Neural cell (in vitro differentiated cells): ENCODE measurements around the gene SYNC.

Experiments
- CTCF ChIP-seq: fragments of 450-650 bp; IDR thresholded peaks from 2 replicates; pipeline ENCODE4 v1.5.1; 2014; ENCODE audit warnings: antibody characterized with exemption, mild to moderate bottlenecking, moderate library complexity; ENCODE audit not compliant: poor library complexity, severe bottlenecking
- EP300 ChIP-seq: fragments of 450-650 bp; conservative IDR thresholded peaks from 2 replicates; pipeline ENCODE4 v1.6.1; 2014; ENCODE audit warnings: antibody characterized with exemption, mild to moderate bottlenecking, moderate library complexity; ENCODE audit not compliant: poor library complexity, severe bottlenecking
- EZH2 ChIP-seq: fragments of 200-600, 300-800 bp; shearing (Covaris generic), sonication (generic); IDR thresholded peaks from 2 replicates; pipeline ENCODE4 v1.6.1; 2014; ENCODE audit warnings: antibody characterized with exemption, low read length, borderline replicate concordance, mild to moderate bottlenecking; ENCODE audit not compliant: insufficient read depth, poor library complexity, severe bottlenecking
- MXI1 ChIP-seq: fragments of 450-650 bp; conservative IDR thresholded peaks from 2 replicates; pipeline ENCODE4 v1.6.1; 2014; ENCODE audit warnings: antibody characterized with exemption, mild to moderate bottlenecking; ENCODE audit not compliant: poor library complexity, severe bottlenecking
- POLR2AphosphoS5 ChIP-seq: IDR thresholded peaks from 2 replicates; pipeline ENCODE4 v1.6.1; 2012
- RAD21 ChIP-seq: fragments of 450-650 bp; conservative IDR thresholded peaks from 2 replicates; pipeline ENCODE4 v1.6.1; 2014; ENCODE audit warnings: antibody characterized with exemption, mild to moderate bottlenecking, moderate library complexity
- REST ChIP-seq: IDR thresholded peaks from 2 replicates; pipeline ENCODE4 v1.6.1; 2012; ENCODE audit warnings: borderline replicate concordance
- TAF1 ChIP-seq: IDR thresholded peaks from 2 replicates; pipeline ENCODE4 v1.6.1; 2012; ENCODE audit warnings: low read depth

GRCh38 chr1:32683397-32683796 lies 19.2 kb downstream of the SYNC start:
- TF ChIP-seq CTCF, result no peak
- no peak for TF ChIP-seq RAD21
- TF ChIP-seq EZH2, result no peak
- TF ChIP-seq MXI1, result no peak
- TF ChIP-seq EP300, result no peak
- TF ChIP-seq POLR2AphosphoS5, result no peak
- no peak for TF ChIP-seq REST
- TF ChIP-seq TAF1, result no peak
